GM23248 (cell line): ENCODE data around the gene SGMS1. TPM values are rescaled to one million over a fixed set of nuclear protein-coding genes. Genes with fewer than 3 reads are reported as not detected.

Source experiments
- DNase-seq: peaks from one replicate; pipeline ENCODE4 v3.0.0-alpha.2; 2015
- H2AFZ ChIP-seq: fragments of 200-600 bp; sonication (generic); 2 replicates; pipeline ENCODE4 v1.6.1; 2016; ENCODE audit warnings: antibody characterized with exemption
- H3F3A ChIP-seq: fragments of 200-600 bp; sonication (generic); 2 replicates; pipeline ENCODE4 v1.6.1; 2016; ENCODE audit warnings: mild to moderate bottlenecking, antibody characterized with exemption, mixed run types; ENCODE audit not compliant: insufficient read depth
- H3K27ac ChIP-seq: fragments of 200-600 bp; sonication (generic); 2 replicates; pipeline ENCODE4 v1.5.1; 2016; ENCODE audit warnings: mild to moderate bottlenecking
- H3K27me3 ChIP-seq: fragments of 200-600 bp; sonication (generic); replicated peaks from 2 replicates; pipeline ENCODE4 v1.6.1; 2016; ENCODE audit warnings: mild to moderate bottlenecking; ENCODE audit not compliant: insufficient read depth
- H3K36me3 ChIP-seq: fragments of 200-600 bp; sonication (generic); 2 replicates; pipeline ENCODE4 v1.6.1; 2016; ENCODE audit warnings: low read depth, mild to moderate bottlenecking
- H3K4me1 ChIP-seq: fragments of 200-600 bp; sonication (generic); 2 replicates; pipeline ENCODE4 v1.6.1; 2016; ENCODE audit warnings: mild to moderate bottlenecking; ENCODE audit not compliant: insufficient read depth
- H3K4me2 ChIP-seq: fragments of 200-600 bp; sonication (generic); one replicate; pipeline ENCODE4 v1.6.1; 2016; ENCODE audit warnings: mild to moderate bottlenecking; ENCODE audit not compliant: unreplicated experiment
- H3K4me3 ChIP-seq: fragments of 200-600 bp; sonication (generic); 2 replicates; pipeline ENCODE4 v1.5.1; 2016; ENCODE audit warnings: mild to moderate bottlenecking
- H3K79me2 ChIP-seq: fragments of 200-600 bp; sonication (generic); 2 replicates; pipeline ENCODE4 v1.6.1; 2016; ENCODE audit warnings: mild to moderate bottlenecking; ENCODE audit not compliant: insufficient read depth
- H3K9ac ChIP-seq: fragments of 200-600 bp; sonication (generic); 2 replicates; pipeline ENCODE4 v1.6.1; 2016; ENCODE audit warnings: mild to moderate bottlenecking
- H3K9me2 ChIP-seq: fragments of 200-600 bp; sonication (generic); 2 replicates; pipeline ENCODE4 v1.6.1; 2016; ENCODE audit warnings: mixed run types, mild to moderate bottlenecking, moderate library complexity; ENCODE audit not compliant: insufficient read depth
- H3K9me3 ChIP-seq: fragments of 200-600 bp; sonication (generic); one replicate; pipeline ENCODE4 v1.6.1; 2017; ENCODE audit warnings: low read depth
- H4K20me1 ChIP-seq: fragments of 200-600 bp; sonication (generic); 2 replicates; pipeline ENCODE4 v1.6.0; 2016; ENCODE audit not compliant: insufficient read depth
- EZH2 ChIP-seq: fragments of 200-600 bp; sonication (generic); IDR thresholded peaks from 2 replicates; pipeline ENCODE4 v1.6.1; 2018; ENCODE audit warnings: antibody characterized with exemption, mild to moderate bottlenecking; ENCODE audit not compliant: insufficient read depth, poor library complexity, severe bottlenecking
- EZH2phosphoT487 ChIP-seq: fragments of 200-600 bp; sonication (generic); IDR thresholded peaks from 2 replicates; pipeline ENCODE4 v1.6.1; 2018; ENCODE audit warnings: antibody characterized with exemption, moderate library complexity, mild to moderate bottlenecking, low read depth; ENCODE audit not compliant: insufficient read depth
- WGBS, 2 experiments: methylation state at CpG; one replicate each; pipeline ENCODE4 v1.1.6; 2015 to 2017; ENCODE audit warnings: low lambda C conversion rate in 2 of 2, low coverage in 1 of 2; ENCODE audit errors: missing lambda C conversion rate in 2 of 2; 5-methylcytosine and 5-hydroxymethylcytosine counted together
- in situ Hi-C: fragments of 300-500 bp; cut with MboI; formaldehyde crosslinking; loops from 2 replicates; pipeline ENCODE4 v1.15.0; 2020
- polyA plus RNA-seq: library from polyadenylated mRNA; unstranded; fragments of >200 nt; fragmentation: Nextera tagmentation; extraction: Ambion mirVana; gene quantifications from 2 replicates; pipeline ENCODE4 v1.2.1, GENCODE V29; 2016
- total RNA-seq: library from RNA; depleted of rRNA; stranded (reverse); fragments of >200 nt; shearing (Covaris generic); gene quantifications from 2 replicates; pipeline ENCODE4 v1.2.3, GENCODE V29; 2014

The SGMS1 gene
- total and polyA plus RNA-seq, 2 experiments from 2014 or later = 22.7 to 53.6 TPM

GRCh38 chr10:50289196-50289595, 334.6 kb downstream of the SGMS1 start:
- H3K36me3 ChIP-seq = no peaks in the 10 kb centered on the region
- no peak for TF ChIP-seq EZH2phosphoT487
- TF ChIP-seq EZH2 = no peak
- no peak overlapping the region for H3K4me2 ChIP-seq
- H4K20me1 ChIP-seq = no peaks in the 10 kb centered on the region
- no peaks in the 10 kb centered on the region for H3K9me3 ChIP-seq
- DNase-seq = no peak
- H3K9me2 ChIP-seq = no peaks in the 10 kb centered on the region
- peaks cover 12% of the 10 kb centered on the region for H3K4me1 ChIP-seq
- H3K27ac ChIP-seq = no peak overlapping the region
- H3K4me3 ChIP-seq = no peak overlapping the region
- no peak overlapping the region for H2AFZ ChIP-seq
- 74 to 79% methylated on average over 6 of the region's 6 CpGs for WGBS, 2 experiments
- no peaks in the 10 kb centered on the region for H3K27me3 ChIP-seq
- 0 out of 2 replicates have a peak, but pooled peaks cover 10% of the 10 kb centered on the region for H3F3A ChIP-seq
- in situ Hi-C loops = no loop called here
- no peaks in the 10 kb centered on the region for H3K79me2 ChIP-seq
- no peak overlapping the region for H3K9ac ChIP-seq

DNA sequence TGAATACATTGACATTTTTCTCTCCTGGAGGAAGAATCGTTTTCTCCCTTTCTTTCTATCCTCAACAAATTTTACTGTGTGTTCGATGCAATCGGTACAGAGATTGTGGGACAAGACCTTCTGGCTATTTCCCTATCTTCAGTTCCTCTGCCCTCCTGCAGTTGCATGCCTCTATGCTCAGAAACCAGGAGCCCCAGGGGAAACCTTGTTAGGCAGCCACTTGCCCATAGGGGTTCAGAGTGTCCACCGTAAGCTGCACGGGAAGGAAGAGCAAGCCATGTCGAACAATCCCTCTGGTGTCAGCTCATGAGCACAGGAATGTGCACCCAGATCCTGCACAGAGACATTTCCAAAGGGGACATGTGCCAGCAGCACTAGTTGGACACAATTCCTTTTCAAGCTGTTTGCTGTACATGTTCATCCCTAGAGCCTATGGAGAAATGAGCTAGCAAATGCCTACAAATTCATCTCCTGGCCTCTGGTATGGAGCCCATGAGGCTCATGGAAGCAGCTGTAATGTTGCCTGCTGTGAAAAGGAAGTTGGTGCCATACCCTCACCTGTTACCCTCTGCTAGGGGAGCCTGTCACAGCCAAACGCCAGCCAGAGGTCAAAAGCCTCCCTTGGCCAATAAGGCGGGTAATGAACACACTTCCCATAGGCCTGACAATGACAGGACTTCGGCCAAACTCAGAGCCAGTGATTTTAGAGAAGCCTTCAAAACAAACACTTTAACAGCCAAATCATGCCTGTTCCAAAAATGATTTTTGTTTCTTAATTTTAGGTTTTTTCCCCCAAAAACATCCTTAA, 336.6 kb downstream of the SGMS1 start:
- no peak overlapping the region for H3K9ac ChIP-seq
- H4K20me1 ChIP-seq = no peaks in the 10 kb centered on the region
- no peak overlapping the region for H2AFZ ChIP-seq
- no peak overlapping the region for H3K4me2 ChIP-seq
- no peak for TF ChIP-seq EZH2phosphoT487
- TF ChIP-seq EZH2 = no peak
- no peaks in the 10 kb centered on the region for H3K9me3 ChIP-seq
- H3K4me3 ChIP-seq = no peak overlapping the region
- in situ Hi-C loops = no loop called here
- WGBS, 2 experiments = 48 to 54% methylated on average over 9 of the region's 9 CpGs
- H3K36me3 ChIP-seq = no peaks in the 10 kb centered on the region
- H3K27ac ChIP-seq = no peak overlapping the region
- H3F3A ChIP-seq = 0 out of 2 replicates have a peak, but pooled peaks cover 7% of the 10 kb centered on the region
- no peaks in the 10 kb centered on the region for H3K79me2 ChIP-seq
- H3K27me3 ChIP-seq = no peaks in the 10 kb centered on the region
- no peak for DNase-seq
- no peaks in the 10 kb centered on the region for H3K9me2 ChIP-seq
- H3K4me1 ChIP-seq = peaks cover 12% of the 10 kb centered on the region

GRCh38 chr10:50286517-50286916, 337.2 kb downstream of the SGMS1 start:
- no peak overlapping the region for H2AFZ ChIP-seq
- no peak overlapping the region for H3K9ac ChIP-seq
- no peaks in the 10 kb centered on the region for H3K27me3 ChIP-seq
- TF ChIP-seq EZH2phosphoT487 (no peak), EZH2 (no peak)
- H3K4me2 ChIP-seq = peak overlapping the region; percentile 49
- no peaks in the 10 kb centered on the region for H3K79me2 ChIP-seq
- H3K9me2 ChIP-seq = no peaks in the 10 kb centered on the region
- WGBS, 2 experiments = 1 to 2% methylated on average over 2 of the region's 2 CpGs
- DNase-seq = peak; percentile 85
- in situ Hi-C loops = no loop called here
- no peaks in the 10 kb centered on the region for H3K9me3 ChIP-seq
- H3K36me3 ChIP-seq = no peaks in the 10 kb centered on the region
- H3K4me3 ChIP-seq = no peak overlapping the region
- no peak overlapping the region for H3K27ac ChIP-seq
- H3K4me1 ChIP-seq = peaks cover 12% of the 10 kb centered on the region
- no peaks in the 10 kb centered on the region for H4K20me1 ChIP-seq
- 0 out of 2 replicates have a peak, but pooled peaks cover 7% of the 10 kb centered on the region for H3F3A ChIP-seq

DNA sequence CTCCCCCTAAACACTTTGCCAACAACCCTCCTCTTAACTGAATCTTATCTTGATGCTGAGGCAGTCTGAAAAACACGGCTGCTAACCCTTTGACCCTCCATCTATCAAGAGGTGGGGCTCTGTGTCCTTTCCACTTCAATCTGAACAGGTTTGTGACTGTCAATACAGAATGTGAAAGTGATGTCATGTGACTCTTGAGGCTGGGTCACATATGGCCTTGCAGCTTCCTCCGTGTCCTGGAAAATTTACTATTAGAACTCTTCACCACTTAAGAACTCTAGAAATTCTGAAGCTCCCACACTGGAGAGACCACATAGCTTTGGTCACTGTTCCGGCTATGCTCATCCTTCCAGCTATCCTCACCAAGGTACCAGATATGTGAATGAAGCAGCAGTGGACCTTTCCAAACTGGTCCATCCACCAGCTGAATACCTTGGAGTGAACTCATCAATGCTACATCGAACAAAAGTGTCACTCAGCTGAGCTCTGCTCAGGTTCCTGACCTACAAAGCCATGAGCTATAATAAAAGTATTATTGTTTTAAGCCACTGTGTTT, 341.7 kb downstream of the SGMS1 start:
- H3K27ac ChIP-seq = no peak overlapping the region
- H3K36me3 ChIP-seq = no peaks in the 10 kb centered on the region
- no peak overlapping the region for H3K9ac ChIP-seq
- H3F3A ChIP-seq = 0 out of 2 replicates have a peak, but pooled peaks cover 7% of the 10 kb centered on the region
- no peak overlapping the region for H3K4me3 ChIP-seq
- peaks cover 15% of the 10 kb centered on the region for H3K27me3 ChIP-seq
- H2AFZ ChIP-seq = no peak overlapping the region
- no peaks in the 10 kb centered on the region for H3K9me2 ChIP-seq
- in situ Hi-C loops = no loop called here
- peaks cover 12% of the 10 kb centered on the region for H3K4me1 ChIP-seq
- TF ChIP-seq EZH2 = no peak
- TF ChIP-seq EZH2phosphoT487 = no peak
- no peaks in the 10 kb centered on the region for H3K79me2 ChIP-seq
- WGBS, 2 experiments = 67 to 78% methylated on average over 4 of the region's 4 CpGs
- H4K20me1 ChIP-seq = no peaks in the 10 kb centered on the region
- H3K9me3 ChIP-seq = no peaks in the 10 kb centered on the region
- H3K4me2 ChIP-seq = no peak overlapping the region
- no peak for DNase-seq
